ENCODE results near the gene ATP13A3. TPM values are rescaled to one million over a fixed set of nuclear protein-coding genes. Genes with fewer than 3 reads are reported as not detected.

The ATP13A3 gene
- total and polyA plus RNA-seq, 2 experiments from 2014 or later: 20.0 to 202 TPM

GRCh38 chr3:194387926-194388418 lies 98.8 kb downstream of the ATP13A3 start:
- no peak for DNase-seq (ENCODE audit: low spot score)
- H3K4me1 ChIP-seq (ENCODE audit: insufficient read depth): no peaks in the 10 kb centered on the region
- no peak overlapping the region for H3K4me2 ChIP-seq
- no peaks in the 10 kb centered on the region; the same call in 1 of the 2 replicates for H3K36me3 ChIP-seq (ENCODE audit: insufficient read depth)
- no peaks in the 10 kb centered on the region for H3K9me2 ChIP-seq (ENCODE audit: insufficient read depth)
- Mint-ChIP-seq H3K27ac (no peak overlapping the region), H3K4me3 (no peak overlapping the region), H3K36me3 (ENCODE audit: low read depth) (no peaks in the 10 kb centered on the region), H3K9me3 (peaks cover 10% of the 10 kb centered on the region; the same call in 2 of the 3 replicates), H3K4me1 (peaks cover 10% of the 10 kb centered on the region), H3K27me3 (ENCODE audit: insufficient read depth, low read depth, poor library complexity) (peaks cover 8% of the 10 kb centered on the region)
- no peaks in the 10 kb centered on the region for H4K20me1 ChIP-seq (replicated peaks; ENCODE audit: insufficient read depth)
- ATAC-seq: no peak
- no peaks in the 10 kb centered on the region for H3K79me2 ChIP-seq (replicated peaks; ENCODE audit: insufficient read depth)
- H2AFZ ChIP-seq: no peak overlapping the region
- no peak overlapping the region for H3K4me3 ChIP-seq
- no peaks in the 10 kb centered on the region for H3K27me3 ChIP-seq (ENCODE audit: insufficient read depth)
- H3F3A ChIP-seq (replicated peaks; ENCODE audit: low read depth): no peaks in the 10 kb centered on the region
- TF ChIP-seq CREB1 (CRISPR knock-in tag; IDR thresholded peaks at IDR 0.05; ENCODE audit: low read depth) (no peak), STAT1 (IDR thresholded peaks at IDR 0.05; ENCODE audit: unreplicated experiment) (no peak), ETS1 (IDR thresholded peaks at IDR 0.05) (no peak), JUNB (IDR thresholded peaks at IDR 0.05; ENCODE audit: unreplicated experiment) (no peak), NANOG (IDR thresholded peaks at IDR 0.05; ENCODE audit: borderline replicate concordance) (no peak), ZNF331 (CRISPR knock-in tag; IDR thresholded peaks at IDR 0.05; ENCODE audit: low read depth) (no peak), ZNF114 (CRISPR knock-in tag; IDR thresholded peaks at IDR 0.05) (no peak), ZNF462 (CRISPR knock-in tag; IDR thresholded peaks at IDR 0.05) (no peak), POLR2AphosphoS5 (IDR thresholded peaks at IDR 0.05; ENCODE audit: low read depth) (no peak), EZH2phosphoT487 (IDR thresholded peaks at IDR 0.05; ENCODE audit: unreplicated experiment) (no peak), REST (IDR thresholded peaks at IDR 0.05; ENCODE audit: unreplicated experiment) (no peak), EZH2 (IDR thresholded peaks at IDR 0.05; ENCODE audit: low read depth, unreplicated experiment) (no peak), CTCF (conservative IDR thresholded peaks at IDR 0.05; ENCODE audit: low read depth in 2 of 2) (no peak)
- H3K27ac ChIP-seq (ENCODE audit: low read depth): no peak overlapping the region
